Activated gamma-delta T cell treated with anti-CD3 and anti-CD28 coated beads, Interleukin-2, amount 50 U/mL, for 16 hours (primary cell): ENCODE data around the gene NXPE3.

Experiments
- DNase-seq: peaks from one replicate; pipeline ENCODE4 v3.0.0-alpha.2; 2020; ENCODE audit warnings: low read depth

The NXPE3 gene

DNA sequence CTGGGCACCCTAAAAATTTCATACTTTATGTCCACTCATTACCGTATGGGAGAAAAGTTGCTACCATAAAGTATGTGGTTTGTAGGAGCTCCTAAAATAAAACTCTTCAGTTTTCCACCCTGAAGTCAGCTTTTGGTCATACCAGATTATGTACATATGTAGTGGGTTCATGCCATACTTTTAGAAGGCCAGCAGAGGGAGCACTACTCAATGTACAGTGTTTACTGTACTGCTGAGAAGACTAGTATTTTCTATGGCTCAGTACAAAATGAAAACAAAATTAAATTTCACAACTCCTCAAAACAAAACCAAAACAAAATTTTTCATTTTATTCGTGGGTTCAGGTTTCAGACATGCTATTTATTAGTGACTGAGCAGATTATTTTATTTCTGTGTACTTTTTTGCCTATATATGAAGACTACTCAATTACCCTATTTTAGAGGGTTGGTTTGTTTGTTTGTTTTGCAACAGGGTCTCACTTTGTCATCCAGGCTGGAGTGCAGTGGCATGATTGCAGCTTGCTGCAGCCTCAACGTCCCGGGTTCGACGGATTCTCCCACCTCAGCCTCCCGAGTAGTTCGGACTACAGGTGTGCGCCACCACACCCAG lies 24.3 kb downstream of the NXPE3 start:
- peak; percentile 40 for DNase-seq

DNA sequence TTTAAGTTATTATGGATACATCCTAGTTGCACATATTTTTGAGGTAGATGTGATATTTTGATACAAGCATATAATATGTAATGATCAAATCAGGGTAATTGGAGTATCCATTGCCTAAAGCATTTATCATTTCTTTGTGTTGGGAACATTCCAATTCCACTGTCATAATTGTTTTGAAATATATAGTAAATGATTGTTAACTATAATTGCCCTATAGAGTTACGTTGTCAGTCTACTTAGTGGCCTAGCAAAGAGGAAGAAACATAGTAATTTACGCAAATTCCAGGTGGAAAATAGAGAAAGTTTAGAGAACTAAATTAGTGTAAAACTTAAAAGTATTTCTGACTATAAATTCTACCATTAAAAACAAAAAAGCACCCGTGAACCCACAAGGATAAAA lies 24.9 kb downstream of the NXPE3 start:
- no peak for DNase-seq

DNA sequence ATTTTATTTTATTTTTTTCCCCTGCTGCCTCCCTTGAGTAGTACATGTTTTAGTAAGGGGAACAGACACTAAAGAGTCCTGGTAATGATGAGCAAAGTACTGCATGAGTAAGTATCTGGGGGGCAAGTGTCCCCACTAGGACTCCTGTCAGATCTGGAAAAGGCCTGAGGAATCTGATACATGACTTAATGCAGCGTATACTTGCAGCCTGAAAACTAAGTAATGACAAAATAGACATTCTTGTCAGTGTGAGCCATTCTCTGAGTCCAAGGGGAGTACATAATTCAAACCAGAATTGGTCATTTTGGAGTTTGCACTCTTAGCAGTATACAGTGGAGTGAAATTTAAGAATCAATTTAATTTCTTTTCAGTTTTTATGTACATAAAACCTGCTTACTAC lies 27.5 kb downstream of the NXPE3 start:
- DNase-seq = no peak

DNA sequence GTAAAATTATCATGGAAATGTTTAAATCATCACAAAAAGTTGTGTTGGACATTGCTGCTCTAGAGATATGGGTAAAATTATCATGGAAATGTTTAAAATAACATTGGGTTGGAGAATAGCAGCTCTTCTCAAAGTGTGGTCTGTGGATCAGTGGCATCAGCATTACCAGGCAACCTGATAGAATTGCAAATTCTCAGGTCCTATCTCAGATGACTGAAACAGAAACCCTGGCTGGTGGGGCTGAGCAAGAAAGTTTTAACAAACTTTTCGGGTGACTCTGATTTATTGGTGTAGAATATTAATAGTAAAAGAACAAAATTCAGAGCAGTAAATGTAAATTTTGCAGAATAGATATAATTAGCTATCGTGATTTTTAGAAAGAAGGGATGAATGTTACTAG lies 28.9 kb downstream of the NXPE3 start:
- DNase-seq = no peak

DNA sequence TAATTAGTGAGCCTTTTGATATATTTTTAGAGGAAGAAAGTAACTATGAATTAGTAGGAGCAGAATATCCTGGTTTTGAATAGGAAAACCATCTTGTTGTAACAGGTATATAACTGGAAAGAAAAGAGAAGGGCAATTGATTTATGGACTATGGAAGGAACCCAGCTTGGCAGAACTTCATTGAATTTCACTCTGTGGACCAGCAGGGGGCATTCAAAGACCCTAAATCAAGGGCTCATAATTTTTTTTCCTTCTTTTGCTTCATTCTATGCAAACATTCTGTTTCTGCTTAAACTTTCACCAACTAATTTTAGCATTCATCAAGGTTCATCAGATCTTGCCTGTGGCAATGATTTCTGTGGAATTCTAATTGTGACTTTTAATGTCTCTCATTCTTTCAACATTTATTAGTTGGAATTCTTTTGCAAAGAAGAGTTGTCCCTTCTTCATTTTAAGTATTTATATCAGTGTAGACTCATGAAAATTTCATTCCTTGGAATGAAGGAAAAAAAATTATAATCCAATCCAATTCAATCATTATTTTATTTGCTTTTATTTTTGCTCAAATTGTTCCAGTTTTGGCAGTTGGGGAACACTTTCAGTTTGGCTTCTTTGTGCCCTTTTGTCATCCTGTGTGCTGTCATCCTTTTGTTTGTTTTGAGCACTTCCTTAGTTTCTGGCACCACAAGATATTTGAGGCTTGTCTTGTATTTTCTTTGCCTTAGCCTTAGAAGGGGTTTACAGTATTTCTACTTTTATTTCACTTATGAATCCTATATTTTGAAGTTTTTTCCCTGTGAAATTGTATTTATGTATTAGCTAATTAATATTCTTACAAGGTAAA lies 30.4 kb downstream of the NXPE3 start:
- no peak for DNase-seq

DNA sequence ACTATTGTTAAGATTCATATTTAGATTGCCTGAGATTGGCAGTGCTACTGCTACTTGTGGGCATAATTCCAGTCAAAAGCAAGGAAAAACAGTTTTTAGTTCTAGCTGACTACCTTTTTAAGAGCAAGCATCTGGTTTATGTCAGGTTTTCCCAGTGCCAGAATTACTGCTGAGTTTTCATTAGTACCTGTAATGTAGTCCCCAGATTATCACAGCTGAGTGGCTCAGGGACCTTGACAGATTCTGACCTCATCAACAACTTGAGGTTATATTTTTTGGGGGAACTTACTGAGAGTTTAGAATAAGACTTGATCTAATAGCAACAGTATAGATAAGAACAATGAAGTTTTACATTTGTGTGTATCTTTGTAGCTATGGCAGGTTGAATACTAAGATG lies 31.0 kb downstream of the NXPE3 start:
- no peak for DNase-seq

DNA sequence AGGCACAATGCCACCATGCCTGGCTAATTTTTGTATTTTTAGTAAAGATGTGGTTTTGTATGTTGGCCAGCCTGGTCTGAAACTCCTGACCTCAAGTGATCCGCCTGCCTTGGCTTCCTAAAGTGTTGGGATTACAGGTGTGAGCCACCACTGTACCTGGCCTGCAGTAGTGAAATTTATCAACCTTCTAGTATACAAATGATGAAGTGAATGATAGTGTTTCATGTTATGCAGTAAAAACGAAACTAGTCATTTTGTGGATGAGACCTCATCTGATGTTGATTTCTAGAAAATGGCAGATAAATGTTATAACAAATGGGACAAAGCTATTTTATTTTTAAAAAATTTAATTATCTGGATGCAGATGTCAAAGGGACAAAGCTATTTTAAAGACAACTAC lies 32.9 kb downstream of the NXPE3 start:
- DNase-seq = no peak

DNA sequence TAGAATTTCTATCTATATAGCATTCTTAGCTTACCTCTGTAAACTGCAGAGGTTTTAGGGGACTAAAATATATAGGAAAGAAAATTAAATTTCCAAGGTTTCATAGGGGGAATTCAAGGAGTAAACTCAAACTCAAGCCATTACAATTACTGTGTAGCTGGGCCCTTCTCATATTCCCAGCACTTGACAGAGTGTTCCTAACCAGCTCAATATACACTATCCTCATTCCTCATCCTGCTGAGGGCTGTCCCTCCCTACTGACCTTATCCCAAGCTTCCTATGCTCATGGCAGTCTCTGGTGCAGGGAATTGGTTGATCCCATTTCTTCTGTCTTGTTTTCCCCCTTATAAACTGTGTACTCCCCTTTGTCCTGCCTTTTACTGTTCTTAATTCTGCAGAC lies 33.9 kb downstream of the NXPE3 start:
- DNase-seq = no peak

DNA sequence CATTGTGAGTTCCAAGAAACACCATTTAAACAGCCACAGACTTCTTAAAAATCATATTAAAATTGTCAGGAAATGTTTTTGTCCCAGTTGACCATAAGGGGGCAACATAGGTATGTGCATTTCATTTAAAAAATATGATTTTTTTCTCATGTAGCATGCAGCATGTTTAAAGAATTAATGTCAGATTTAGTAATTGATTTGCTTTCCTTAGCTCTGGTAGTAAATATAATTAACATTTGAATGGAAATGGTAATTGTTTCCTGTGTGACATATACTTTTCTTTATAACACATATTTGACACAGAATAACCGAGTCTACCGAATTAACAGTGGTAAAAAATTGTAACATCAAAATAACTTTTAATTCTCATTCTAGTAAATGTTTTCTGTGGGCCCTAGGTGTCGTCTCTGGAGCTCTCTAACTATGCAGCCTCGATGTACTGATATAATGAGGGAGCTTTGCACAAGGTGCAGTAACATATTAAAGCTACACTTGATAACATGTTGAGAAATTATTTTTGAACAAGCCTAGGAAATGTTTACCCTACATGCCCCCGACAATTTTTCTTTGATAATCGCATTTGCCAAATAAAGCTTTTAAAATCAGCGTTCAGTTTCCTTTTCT lies 34.9 kb downstream of the NXPE3 start:
- DNase-seq = no peak

DNA sequence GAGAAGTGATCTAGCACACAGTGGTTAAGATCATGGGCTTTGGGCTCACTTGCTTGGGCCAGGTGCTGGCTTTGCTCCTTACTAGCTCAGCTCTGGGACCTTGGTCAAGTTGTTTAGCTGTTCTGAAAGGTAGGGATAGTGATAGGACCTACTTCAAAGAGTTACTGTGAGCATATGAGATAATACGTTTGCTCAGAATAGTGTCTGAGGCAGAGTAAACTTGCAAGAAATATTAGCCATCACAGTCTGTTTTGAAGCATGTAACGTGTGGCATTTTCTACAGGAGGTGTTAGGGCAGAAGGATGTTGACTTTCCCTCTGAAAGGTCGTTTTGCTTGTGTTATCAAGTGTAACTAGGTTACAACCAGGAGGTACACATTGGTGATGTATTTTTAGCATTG lies 35.8 kb downstream of the NXPE3 start:
- DNase-seq = no peak

DNA sequence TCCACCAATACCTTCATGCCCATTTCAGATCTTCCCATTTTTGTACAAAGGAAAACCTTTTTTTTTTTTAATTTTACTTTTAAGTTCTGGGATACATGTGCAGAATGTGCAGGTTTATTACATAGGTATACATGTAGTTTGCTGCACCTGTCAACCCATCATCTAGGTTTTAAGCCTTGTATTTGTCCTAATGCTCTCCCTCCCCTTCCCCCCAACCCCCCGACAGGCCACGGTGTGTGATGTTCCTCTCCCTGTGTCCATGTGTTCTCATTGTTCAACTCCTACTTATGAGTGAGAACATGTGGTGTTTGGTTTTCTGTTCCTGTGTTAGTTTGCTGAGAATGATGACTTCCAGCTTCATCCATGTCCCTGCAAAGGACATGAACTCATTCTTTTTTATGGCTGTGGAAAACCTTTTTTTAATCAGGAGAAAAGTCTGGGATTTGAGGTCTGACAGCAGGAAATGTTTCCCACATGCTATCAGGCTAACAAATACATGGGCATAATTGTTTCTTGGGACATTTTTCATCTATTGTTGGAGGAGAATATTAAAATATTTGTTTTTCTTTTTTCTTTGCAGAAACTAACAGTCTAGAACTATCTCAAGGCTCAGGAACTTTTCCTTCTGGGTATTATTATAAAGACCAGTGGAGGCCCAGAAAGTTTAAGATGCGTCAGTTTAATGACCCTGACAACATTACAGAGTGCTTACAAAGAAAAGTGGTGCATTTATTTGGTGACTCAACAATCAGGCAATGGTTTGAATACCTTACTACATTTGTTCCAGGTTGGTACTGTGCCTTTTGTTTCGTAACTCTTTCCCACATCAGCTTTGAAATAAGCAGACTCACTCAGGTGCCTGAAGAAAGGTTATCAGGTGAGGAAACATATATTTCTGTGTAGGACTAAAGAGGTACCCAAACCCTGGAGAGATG lies 37.5 kb downstream of the NXPE3 start:
- DNase-seq = no peak

DNA sequence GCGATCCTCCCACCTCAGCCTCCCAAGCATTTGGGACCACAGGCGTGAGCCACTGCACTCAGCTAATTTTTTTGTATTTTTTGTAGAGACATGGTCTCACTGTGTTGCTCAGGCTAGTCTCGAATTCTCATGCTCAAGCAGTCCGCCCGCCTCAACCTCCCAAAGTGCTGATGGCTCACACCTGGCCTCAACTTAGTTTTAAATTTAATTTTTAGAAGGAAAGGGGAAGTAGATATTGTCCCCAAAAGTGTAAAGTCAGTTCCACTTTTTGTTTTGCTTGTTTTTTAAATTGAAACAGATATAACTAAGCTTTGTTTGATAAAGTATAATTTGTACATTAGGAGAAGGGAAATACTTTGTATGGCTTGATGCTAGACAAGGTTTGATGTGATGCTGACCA lies 39.0 kb downstream of the NXPE3 start:
- DNase-seq = no peak

DNA sequence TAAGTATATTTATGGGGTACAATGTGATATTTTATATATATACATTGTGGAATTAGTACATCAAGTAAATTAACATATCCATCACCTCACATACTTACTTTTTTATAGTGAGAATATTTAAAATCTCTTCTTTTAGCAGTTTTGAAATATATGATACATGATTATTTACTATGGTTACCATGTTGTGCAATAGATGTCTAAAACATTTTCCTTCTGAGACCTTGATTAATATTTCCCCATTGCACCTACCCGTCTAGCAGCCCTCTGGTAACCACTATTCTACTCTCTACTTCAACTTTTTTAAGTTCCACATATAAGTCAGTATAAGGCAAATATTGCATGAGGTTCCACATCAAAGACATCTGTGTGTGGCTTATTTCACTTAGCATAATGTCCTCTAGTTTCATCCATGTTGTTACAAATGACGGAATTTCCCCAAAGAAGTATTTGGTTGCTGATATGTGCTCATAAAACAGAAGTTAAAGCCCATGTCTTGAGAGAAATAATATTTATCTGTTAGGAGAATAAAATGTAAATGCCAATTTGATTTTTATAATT lies 40.7 kb downstream of the NXPE3 start:
- no peak for DNase-seq

DNA sequence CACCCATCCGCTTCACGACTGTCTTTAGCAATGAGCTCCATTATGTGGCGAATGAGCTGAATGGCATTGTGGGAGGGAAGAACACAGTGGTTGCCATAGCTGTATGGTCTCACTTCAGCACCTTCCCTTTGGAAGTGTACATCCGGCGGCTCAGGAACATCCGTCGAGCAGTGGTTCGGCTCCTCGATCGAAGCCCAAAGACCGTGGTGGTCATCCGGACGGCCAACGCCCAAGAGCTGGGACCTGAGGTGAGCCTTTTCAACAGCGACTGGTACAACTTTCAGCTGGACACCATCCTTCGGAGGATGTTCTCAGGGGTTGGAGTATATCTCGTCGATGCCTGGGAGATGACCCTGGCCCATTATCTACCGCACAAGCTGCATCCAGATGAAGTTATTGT lies 42.5 kb downstream of the NXPE3 start:
- DNase-seq = no peak

DNA sequence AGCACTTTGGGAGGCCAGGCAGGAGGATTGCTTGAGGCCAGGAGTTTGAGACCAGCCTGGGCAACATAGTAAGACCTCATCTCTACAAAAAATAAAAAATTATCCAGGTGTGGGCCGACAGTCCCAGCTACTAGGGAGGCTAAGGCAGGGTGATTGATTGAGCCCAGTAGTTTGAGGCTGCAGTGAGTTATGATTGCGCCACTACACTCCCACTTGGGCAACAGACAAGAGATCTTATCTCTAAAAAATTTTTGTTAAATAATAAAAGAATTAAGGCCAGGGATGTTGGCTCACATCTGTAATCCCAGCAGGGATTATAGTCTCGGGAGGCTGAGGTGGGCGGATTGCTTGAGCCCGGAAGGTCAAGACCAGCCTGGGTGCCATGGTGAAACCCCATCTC lies 44.5 kb downstream of the NXPE3 start:
- no peak for DNase-seq

DNA sequence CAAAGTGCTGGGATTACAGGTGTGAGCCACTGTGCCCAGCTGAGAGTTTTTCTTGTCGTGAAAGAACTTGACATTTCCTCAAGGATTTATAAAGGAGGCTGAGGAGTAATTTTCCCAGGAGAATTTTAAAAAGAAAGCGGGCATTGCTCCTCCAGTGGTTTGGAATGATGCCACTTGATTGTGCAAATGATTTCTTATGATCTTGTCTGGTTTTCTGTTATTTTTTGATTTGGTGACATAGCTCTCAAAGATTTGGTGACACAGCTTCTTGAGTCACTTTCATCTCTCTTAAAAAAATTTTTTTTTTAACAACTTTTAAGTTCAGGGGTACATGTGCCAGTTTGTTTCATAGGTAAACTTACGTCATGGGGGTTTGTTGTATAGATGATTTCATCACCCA lies 45.7 kb downstream of the NXPE3 start:
- DNase-seq = no peak

DNA sequence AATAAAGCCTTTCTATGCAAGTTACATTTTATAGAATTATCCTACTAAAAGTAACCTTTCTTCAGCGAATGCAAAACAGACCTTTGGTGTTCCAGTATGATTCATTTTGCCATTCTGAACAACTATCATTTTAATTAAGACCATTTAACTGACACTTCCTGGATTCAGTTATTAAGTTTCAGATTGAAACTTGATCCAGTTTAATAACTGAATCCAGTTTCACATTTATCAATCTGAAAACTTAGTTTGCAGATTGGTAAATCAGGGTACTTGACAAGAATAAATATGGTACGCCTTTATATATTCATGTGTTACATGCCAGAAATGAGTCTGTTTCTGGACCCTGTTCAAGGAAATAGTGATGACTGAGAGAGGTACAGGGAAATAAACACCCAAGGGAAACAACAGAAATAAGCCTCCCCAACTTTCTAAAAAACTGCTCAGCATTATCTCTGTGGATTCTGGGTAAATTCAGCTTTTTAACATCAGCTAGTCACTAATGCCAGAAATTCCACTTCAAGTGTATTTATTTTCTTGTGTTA lies 47.0 kb downstream of the NXPE3 start:
- no peak for DNase-seq

DNA sequence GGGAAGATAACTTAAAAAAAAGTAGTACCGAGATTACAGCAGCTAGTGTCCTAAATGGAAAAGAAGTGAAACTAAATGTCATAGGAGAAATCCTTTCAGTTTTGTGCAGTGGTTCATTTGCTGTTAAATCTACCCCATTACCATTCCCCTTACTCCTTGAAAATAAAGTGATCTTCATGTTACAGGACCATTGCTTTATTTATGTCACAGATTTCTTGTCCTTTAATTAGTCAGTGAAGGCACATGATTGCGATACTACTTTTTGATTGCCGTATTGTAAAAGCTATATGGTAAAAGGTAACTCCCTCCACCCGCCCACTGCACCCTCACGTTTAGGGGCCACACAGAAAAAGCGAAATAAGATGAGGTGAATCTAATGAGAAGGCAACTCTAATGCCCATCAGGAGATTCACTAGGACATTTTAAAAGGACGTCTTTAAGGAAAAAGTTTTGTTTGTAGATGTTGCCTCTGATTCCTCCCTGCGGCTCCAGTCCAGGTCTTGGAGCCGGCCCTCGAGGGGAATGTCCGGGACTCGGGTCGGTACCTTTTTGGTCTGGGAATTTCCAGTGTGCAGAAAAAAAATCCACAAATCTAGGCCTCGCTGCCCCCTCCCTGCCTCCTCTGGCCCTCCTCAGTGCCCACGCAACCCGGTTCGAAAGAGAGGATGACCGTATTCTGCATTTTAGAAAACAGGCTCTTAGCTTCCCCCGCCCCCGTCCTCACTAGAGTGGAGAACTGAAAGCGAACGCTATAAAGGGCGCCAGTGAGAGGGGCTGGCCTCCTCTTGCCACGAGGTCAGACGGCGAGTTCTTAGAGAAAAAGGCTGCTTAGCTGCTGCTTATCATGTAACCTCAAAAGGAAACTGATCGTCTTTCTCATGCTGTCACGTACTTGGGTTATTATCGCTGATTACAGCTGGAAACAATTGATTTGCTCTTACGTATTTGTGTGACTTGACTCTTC lies 48.5 kb downstream of the NXPE3 start:
- peak; percentile 80 for DNase-seq

DNA sequence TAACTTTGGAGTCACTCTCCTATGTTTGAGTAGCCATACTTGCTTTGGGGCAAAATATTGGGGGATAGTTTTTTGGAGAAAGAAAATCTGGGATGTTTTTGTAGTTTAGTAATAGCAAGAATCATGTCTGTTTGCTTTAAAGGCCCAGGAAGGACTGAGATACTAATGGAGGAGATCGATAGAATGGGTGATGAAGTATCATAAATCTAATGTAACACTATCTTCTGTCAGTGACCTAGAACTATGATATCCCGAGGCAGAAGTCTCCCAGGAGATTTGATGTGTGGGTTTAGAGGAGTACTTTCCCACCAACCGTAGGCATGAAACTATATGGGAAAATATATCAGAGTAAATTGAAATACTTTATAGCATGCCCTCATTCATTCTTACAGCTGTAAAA lies 49.3 kb downstream of the NXPE3 start:
- no peak for DNase-seq

DNA sequence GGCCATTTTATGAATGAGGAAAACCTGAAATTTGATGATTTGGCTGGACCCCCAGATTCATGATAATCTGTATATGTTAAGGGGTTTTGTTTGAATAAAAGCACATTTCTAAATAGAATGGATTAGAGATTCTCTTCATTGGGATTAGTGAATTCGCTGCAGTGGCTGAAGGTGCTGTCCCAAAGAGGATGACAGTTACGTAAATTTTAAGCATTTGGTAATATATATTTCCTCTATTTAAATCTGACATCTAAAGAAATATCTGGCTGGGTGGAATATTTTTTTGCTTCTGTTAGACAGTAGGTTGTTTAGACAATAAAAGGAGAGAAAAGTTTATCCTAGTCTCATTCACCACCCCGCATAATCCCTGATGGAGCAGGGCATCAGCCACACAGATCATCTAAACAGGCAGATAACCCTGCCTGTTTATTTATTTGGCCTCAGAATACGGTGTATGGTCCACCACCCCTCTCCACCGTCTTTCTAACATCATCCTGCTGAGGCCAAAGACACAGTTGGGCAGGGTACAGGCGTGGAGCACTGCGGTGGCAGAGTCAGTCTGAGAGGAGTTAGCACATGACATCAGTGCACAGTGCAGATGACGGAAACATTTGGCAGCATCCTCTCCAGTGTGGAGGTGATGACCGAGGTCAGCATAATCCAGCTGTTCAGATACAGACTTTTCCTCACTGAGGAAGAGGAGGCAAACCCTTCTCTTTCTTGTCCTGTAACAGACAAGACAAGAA lies 49.9 kb downstream of the NXPE3 start:
- DNase-seq = peak; percentile 28
